Smooth muscle cell (in vitro differentiated cells): Measurements from ENCODE around the gene MAIP1. TPM values are rescaled to one million over a fixed set of nuclear protein-coding genes. Genes with fewer than 3 reads are reported as not detected.

Experiments
- DNase-seq: peaks from one replicate; lab custom pipeline; 2025; ENCODE audit not compliant: unreplicated experiment; lab: John Stamatoyannopoulos, UW
- H2AFZ ChIP-seq: fragments of 200-600 bp; sonication (generic); 2 replicates; pipeline ENCODE4 v1.6.0; 2016; ENCODE audit warnings: antibody characterized with exemption, low read depth, mild to moderate bottlenecking
- H3F3A ChIP-seq: fragments of 200-600 bp; sonication (generic); 2 replicates; pipeline ENCODE4 v1.6.0; 2017; ENCODE audit warnings: antibody characterized with exemption, low read depth
- H3K27ac ChIP-seq: fragments of 200-600 bp; sonication (generic); 2 replicates; pipeline ENCODE4 v1.5.1; 2016; ENCODE audit warnings: low read depth, mild to moderate bottlenecking
- H3K27me3 ChIP-seq: fragments of 200-600 bp; sonication (generic); 2 replicates; pipeline ENCODE4 v1.6.1; 2016; ENCODE audit warnings: low read depth, mild to moderate bottlenecking
- H3K36me3 ChIP-seq: fragments of 200-600 bp; sonication (generic); 2 replicates; pipeline ENCODE4 v1.5.1; 2016; ENCODE audit warnings: low read depth
- H3K4me1 ChIP-seq: fragments of 200-600 bp; sonication (generic); 2 replicates; pipeline ENCODE4 v1.5.1; 2016; ENCODE audit warnings: low read depth
- H3K4me2 ChIP-seq: fragments of 200-600 bp; sonication (generic); 2 replicates; pipeline ENCODE4 v1.6.0; 2016; ENCODE audit warnings: mild to moderate bottlenecking
- H3K4me3 ChIP-seq: fragments of 200-600 bp; sonication (generic); 2 replicates; pipeline ENCODE4 v1.5.1; 2016; ENCODE audit warnings: mild to moderate bottlenecking
- H3K79me2 ChIP-seq: fragments of 200-600 bp; sonication (generic); 2 replicates; pipeline ENCODE4 v1.6.0; 2016; ENCODE audit warnings: low read depth, mild to moderate bottlenecking
- H3K9ac ChIP-seq: fragments of 200-600 bp; sonication (generic); 2 replicates; pipeline ENCODE4 v1.6.0; 2016; ENCODE audit warnings: low read depth
- H3K9me3 ChIP-seq: fragments of 200-600 bp; sonication (generic); replicated peaks from 2 replicates; pipeline ENCODE4 v1.5.1; 2016; ENCODE audit warnings: low read depth
- H4K20me1 ChIP-seq: fragments of 200-600 bp; sonication (generic); 2 replicates; pipeline ENCODE4 v1.6.0; 2016; ENCODE audit warnings: low read depth
- WGBS: methylation state at CpG from one replicate; pipeline ENCODE4 v1.1.7; 2016; ENCODE audit warnings: low lambda C conversion rate; 5-methylcytosine and 5-hydroxymethylcytosine counted together
- polyA plus RNA-seq: library from polyadenylated mRNA; unstranded; fragments of >200 nt; fragmentation: Nextera tagmentation; extraction: Ambion mirVana; gene quantifications from 2 replicates; pipeline ENCODE4 v1.2.1, GENCODE V29; 2016
- total RNA-seq: library from RNA; depleted of rRNA; stranded (reverse); fragments of >200 nt; gene quantifications from 2 replicates; pipeline ENCODE4 v1.2.3, GENCODE V29; 2014
- TF ChIP-seq, protein P1 (sequence below): fragments of 200-600 bp; sonication (generic); IDR thresholded peaks from 2 replicates; pipeline ENCODE4 v1.5.1; 2017; ENCODE audit warnings: borderline replicate concordance, mild to moderate bottlenecking, antibody characterized with exemption; ENCODE audit not compliant: insufficient read depth, poor library complexity, severe bottlenecking

The MAIP1 gene
- total and polyA plus RNA-seq, 2 experiments from 2014 or later, result 15.0 to 133 TPM

DNA sequence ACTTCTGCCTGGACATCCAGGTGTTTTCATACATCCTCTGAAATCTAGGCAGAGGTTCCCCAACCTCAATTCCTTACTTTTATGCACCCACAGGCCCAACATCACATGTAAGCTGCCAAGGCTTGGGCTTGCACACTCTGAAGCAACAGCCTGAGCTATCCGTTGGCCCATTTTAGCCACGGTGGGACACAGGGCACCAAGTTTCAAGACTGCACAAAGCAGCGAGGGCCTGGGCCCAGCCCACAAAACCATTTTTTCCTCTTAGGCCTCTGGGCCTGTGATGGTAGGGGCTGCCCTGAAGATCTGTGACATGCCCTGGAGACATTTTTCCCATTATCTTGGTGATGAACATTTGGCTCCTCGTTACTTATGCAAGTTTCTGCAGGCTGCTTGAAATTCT lies 38.4 kb upstream of the MAIP1 start:
- no peak overlapping the region for H3K27ac ChIP-seq
- no peak overlapping the region for H3K9ac ChIP-seq
- 98% methylated on average over 4 of the region's 4 CpGs for WGBS

GRCh38 chr2:199922856-199923255 lies 32.5 kb upstream of the MAIP1 start:
- Histone ChIP-seq H3K9ac (no peak overlapping the region), H3K27ac (no peak overlapping the region), H3K4me1 (no peaks in the 10 kb centered on the region), H2AFZ (no peak overlapping the region), H4K20me1 (peaks cover 65% of the 10 kb centered on the region), H3K9me3 (no peaks in the 10 kb centered on the region), H3K4me2 (no peak overlapping the region), H3K36me3 (peaks cover 9% of the 10 kb centered on the region), H3K4me3 (no peak overlapping the region), H3F3A (no peaks in the 10 kb centered on the region), H3K27me3 (no peaks in the 10 kb centered on the region), H3K79me2 (peaks cover 77% of the 10 kb centered on the region)
- 45% methylated on average over 5 of the region's 5 CpGs for WGBS
- TF ChIP-seq, protein P1, sequence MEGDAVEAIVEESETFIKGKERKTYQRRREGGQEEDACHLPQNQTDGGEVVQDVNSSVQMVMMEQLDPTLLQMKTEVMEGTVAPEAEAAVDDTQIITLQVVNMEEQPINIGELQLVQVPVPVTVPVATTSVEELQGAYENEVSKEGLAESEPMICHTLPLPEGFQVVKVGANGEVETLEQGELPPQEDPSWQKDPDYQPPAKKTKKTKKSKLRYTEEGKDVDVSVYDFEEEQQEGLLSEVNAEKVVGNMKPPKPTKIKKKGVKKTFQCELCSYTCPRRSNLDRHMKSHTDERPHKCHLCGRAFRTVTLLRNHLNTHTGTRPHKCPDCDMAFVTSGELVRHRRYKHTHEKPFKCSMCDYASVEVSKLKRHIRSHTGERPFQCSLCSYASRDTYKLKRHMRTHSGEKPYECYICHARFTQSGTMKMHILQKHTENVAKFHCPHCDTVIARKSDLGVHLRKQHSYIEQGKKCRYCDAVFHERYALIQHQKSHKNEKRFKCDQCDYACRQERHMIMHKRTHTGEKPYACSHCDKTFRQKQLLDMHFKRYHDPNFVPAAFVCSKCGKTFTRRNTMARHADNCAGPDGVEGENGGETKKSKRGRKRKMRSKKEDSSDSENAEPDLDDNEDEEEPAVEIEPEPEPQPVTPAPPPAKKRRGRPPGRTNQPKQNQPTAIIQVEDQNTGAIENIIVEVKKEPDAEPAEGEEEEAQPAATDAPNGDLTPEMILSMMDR, result no peak
- DNase-seq, result no peak

More for the DNA sequence above, 38.4 kb upstream of the MAIP1 start:
- Histone ChIP-seq H2AFZ (no peak overlapping the region), H3K4me3 (no peak overlapping the region), H4K20me1 (peaks cover 55% of the 10 kb centered on the region), H3K79me2 (peaks cover 90% of the 10 kb centered on the region), H3K4me1 (peaks cover 13% of the 10 kb centered on the region), H3K4me2 (no peak overlapping the region), H3K36me3 (no peaks in the 10 kb centered on the region), H3F3A (peaks cover 3% of the 10 kb centered on the region), H3K9me3 (no peaks in the 10 kb centered on the region), H3K27me3 (no peaks in the 10 kb centered on the region)
- TF ChIP-seq, protein P1, result no peak
- no peak for DNase-seq

DNA sequence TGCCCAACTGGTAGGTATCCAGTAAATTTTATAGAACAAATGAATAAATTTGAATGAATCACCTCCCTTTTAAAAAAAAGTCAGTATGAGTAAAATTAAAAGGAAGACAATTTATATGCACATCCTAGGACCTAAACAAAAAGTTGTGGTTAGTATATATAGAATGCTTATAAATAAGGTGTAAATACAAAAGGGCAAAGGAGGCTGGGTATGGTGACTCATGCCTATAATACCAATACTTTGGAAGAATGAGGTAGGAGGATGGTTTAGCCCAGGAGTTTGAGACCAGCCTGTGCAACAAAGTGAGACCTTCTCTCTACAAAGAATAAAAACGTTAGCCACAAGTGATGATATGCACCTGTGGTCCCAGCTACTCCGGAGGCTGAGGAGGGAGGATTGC lies 31.5 kb upstream of the MAIP1 start:
- Histone ChIP-seq H3K4me1 (no peaks in the 10 kb centered on the region), H3K36me3 (peaks cover 9% of the 10 kb centered on the region), H3K27ac (no peak overlapping the region), H3K9me3 (no peaks in the 10 kb centered on the region), H2AFZ (no peak overlapping the region), H3K27me3 (no peaks in the 10 kb centered on the region), H3K4me2 (no peak overlapping the region), H3F3A (no peaks in the 10 kb centered on the region), H3K9ac (no peak overlapping the region), H4K20me1 (peaks cover 69% of the 10 kb centered on the region), H3K4me3 (no peak overlapping the region), H3K79me2 (peaks cover 66% of the 10 kb centered on the region)
- TF ChIP-seq, protein P1, result no peak
- no peak for DNase-seq
- WGBS, result 84% methylated on average over 2 of the region's 2 CpGs

DNA sequence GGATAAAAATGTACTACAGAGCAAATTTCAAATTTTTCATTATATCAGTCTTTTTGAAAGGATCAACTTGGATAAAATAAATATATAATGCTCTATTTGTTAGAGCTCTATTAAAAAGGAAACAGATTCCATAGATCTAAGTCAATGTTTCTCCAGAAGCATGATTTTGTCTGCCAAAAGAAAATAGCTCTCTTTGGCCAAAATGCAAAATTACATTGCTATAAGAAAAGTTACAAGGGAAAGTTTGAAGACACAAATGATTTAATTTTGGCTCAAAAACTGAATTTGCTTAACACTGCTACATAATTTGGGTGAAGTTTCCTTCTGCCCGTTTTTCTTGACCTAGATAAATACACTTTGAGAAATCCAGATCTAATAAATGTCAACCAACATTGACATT lies 28.6 kb upstream of the MAIP1 start:
- H3K4me3 ChIP-seq, result no peak overlapping the region
- TF ChIP-seq, protein P1, result no peak
- H3F3A ChIP-seq, result no peaks in the 10 kb centered on the region
- WGBS, result 84% methylated on average over 1 of the region's 1 CpG
- peaks cover 15% of the 10 kb centered on the region for H3K36me3 ChIP-seq
- H3K9ac ChIP-seq, result no peak overlapping the region
- H3K9me3 ChIP-seq, result no peaks in the 10 kb centered on the region
- no peaks in the 10 kb centered on the region for H3K27me3 ChIP-seq
- H3K4me1 ChIP-seq, result no peaks in the 10 kb centered on the region
- H3K79me2 ChIP-seq, result peaks cover 42% of the 10 kb centered on the region
- no peak for DNase-seq
- H3K27ac ChIP-seq, result no peak overlapping the region
- H2AFZ ChIP-seq, result no peak overlapping the region
- H4K20me1 ChIP-seq, result peaks cover 49% of the 10 kb centered on the region
- H3K4me2 ChIP-seq, result no peak overlapping the region
